ENCODE data around the gene MTUS2.

Gene MTUS2

DNA sequence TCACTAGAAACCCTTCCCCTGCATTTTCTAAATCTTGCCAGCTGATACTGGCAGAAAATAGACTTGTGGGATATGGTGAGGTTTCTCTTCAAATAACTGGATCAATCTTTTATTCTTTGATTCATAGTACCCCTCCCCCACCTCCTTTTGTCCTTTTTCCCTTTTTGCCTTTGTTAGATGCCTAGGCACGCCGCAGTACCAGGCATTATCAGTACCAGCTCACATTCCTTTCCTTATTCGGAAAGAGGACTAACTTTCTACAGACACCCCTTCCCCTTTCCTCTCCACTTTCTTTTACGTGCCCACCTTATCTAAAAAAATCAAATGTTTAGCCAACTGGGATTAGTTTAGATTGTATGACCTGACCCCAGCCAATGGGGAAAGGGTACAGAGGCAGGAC, 226.4 kb downstream of the MTUS2 start:
- no peak for DNase-seq

DNA sequence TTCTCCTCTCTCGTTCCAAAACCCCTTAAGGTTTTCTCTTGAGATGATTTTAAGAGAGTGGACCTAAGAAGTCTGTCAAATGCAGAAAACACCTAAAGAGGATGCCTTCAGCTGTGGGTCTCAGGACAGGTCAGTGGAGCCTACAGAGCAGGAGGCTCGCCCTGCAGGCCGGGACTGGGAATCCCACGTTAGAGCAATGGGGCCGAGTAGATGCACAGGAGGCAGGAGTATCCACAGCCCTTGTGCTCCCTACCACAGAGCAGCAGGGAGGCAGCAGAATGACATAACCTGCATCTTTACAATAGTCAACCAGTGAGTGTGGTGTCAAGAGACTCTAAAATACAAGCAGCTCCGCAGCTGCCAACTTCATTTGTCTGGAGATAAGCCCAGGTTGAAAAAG, 229.4 kb downstream of the MTUS2 start:
- no peak for DNase-seq

DNA sequence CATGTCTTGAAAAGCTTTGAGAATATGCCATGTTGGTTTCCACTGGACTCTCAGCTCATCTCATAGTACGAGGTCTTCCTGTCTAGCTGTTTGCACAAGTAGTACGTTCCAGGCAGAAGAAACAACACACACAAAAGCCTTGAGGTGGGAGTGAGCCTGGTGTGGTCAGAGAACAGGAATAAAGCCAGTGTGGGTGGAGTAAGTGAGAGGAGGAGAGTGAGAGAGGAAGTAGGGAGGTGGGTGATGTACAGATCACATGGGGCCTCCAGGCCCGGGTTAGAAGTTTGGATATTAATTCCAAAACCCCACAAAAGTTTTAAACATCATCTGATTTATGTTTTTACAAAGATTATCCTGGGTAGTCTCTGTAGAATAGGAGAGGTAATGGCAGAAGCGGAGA, 230.6 kb downstream of the MTUS2 start:
- DNase-seq = no peak

DNA sequence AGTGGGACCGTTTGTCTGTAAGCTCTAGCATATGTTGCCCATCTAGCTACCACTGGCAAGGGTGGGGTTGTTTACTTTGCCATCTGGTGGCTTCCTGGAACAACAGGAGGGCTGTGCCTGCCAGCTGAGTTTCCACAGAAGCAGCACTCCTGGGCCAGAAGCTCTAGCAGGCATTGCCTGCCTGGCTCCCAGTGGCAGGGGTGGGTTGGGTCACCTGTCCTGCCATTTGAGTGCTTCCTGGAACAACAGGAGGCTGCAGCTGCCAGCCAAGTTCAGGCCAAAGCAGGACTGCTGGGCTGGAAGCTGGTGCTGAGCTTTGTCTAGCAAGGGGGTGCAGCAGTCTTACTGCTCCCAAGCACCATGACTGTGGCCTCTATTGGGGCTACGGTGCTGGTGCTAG, 239.7 kb downstream of the MTUS2 start:
- no peak for DNase-seq

DNA sequence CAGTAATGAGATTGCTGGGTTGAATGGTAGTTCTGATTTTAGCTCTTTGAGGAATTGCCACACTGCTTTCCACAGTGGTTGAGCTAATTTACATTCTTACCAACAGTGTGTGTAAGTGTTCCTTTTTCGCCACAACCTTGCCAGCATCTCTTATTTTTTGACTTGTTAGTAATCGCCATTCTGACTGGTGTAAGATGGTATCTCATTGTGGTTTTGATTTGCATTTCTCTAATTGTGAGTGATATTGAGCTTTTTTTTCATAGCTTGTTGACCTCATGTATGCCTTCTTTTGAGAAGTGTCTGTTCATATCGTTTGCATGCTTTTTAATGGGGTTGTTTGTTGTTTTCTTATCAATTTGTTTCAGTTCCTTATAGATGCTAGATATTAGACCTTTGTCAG, 245.0 kb downstream of the MTUS2 start:
- no peak for DNase-seq

DNA sequence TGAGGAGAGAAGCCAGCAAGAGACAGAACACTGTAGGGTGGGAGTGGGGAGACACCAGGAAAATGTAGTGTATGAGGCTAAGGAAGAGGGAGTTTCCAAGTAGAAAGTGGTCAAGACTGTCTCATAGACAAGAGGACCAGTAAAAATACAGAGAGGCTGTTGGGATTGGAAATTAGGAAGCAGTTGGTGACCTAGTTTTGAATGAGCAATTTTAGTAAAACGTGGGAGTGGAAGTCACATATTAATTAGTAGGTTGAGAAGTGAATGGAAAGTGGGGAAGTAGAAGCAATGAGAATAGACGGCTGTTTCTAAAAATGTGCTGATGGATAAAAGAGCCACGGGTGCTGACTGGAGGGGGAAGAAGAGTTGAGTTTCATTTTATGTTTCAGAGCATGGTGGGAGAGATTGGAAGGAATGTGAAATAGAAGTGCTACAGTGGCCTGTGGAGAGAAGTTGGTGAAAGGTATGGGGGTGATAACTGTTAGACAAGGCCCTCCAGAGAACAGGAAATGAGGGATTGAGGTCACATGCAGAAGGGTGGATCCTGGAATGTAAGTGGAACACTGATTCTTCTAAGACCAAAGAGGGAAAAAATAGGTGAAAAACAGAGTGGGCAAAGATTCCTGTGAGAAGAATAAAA, 247.3 kb downstream of the MTUS2 start:
- DNase-seq = no peak

DNA sequence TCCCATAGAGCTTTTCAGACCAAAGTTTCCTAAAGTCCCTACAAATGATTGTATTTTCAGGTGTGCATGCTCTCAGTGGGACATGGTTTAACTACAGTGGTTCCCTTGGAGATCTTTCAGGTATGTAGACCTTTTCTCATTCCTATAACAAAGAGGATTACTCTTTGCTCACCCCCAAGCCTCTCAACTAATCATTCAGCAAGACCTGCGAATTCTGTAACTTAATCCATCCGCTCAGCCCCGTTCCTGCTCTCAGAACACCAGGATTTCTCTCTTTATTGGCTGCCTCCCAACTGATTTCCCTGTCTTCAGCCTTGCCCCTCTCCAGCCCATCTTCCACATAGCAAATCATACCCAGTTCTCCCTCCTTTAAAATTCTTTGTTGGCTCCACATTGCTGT, 253.6 kb downstream of the MTUS2 start:
- no peak for DNase-seq

DNA sequence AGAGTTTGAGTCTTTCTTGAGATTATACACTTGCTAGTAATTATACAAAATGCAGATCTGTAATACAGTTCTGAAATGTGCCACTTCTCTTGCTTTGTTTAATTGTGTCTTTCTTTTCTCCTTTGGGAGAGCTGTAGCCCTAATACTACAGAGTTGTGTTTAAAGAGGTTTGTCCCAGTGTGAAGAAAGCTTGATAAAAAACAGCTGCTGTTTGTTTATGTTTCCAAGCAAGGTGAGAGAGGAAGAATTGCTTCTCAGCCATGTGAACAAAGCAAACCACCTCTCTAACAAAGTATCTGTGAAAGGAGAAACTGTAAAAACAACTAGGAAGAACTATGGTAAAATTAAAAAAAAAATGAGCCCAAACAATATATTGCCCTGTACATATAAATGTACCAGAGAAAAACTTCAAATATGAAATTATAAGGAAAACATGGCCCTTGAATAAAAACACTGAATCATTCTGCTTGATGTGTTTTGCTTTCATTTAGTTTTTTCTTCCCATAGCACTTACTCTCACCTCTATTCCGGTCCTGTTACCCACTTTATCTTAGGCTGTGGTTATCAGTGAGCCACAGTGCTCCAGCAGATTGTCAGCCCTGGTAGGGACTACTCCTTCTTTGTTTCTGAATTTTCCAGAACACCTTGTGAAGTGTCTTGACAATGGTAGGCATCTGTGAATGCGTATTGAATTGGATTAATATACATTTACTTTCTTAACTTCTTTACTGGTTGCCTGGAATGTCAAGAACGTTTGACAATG, 257.1 kb downstream of the MTUS2 start:
- DNase-seq = no peak

DNA sequence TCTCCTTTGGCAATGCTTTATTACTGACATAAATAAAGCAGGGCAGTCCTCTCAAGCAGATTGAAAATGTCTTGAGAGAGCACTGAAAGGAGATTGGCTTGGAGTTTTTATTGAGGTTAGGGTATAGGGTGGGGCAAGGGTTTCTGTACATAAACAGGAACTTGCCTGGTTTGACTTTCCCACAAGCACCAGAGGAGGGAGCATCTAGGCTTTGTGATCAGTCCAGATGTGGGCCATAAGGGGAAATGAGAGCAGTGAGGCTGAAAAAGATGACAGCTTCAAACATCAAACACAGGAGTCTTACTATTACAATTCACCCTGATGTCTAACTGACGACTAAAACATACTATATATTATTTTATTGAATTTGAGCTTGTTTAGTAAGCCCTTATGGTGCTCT, 260.9 kb downstream of the MTUS2 start:
- DNase-seq = peak; percentile 1

DNA sequence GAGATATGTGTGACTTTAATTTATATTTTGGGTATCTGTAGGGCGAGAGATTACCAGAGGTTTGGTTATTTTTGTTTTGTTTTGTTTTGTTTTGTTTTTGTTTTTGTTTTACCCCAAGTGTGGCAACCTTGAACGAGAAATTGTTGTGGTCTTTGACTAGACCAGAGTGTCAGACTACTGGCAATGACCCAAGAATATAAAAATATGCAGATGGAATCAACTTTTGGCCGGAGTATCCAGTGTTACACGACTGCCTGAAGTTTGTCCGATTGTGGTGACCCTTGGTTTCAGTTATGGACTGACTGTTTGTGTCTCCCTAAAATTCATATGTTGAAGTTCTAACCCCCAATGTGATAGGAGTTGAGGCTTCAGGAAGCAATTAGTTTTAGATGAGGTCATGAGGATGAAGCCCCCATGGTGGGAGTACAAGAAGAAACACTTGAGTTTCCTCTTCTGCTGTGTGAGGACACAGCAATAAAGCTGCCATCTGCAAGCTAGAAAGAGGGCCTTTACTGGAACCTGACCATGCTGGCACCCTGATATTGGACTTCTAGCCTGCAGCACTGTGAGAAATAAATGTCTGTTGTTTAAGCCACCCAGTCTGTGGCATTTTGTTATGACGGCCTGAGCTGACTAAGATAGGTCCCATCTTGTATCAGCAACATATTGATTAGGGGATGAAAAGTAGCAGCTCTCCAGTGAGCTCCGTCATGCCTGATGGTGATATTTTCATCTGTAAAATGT, 261.7 kb downstream of the MTUS2 start:
- no peak for DNase-seq

DNA sequence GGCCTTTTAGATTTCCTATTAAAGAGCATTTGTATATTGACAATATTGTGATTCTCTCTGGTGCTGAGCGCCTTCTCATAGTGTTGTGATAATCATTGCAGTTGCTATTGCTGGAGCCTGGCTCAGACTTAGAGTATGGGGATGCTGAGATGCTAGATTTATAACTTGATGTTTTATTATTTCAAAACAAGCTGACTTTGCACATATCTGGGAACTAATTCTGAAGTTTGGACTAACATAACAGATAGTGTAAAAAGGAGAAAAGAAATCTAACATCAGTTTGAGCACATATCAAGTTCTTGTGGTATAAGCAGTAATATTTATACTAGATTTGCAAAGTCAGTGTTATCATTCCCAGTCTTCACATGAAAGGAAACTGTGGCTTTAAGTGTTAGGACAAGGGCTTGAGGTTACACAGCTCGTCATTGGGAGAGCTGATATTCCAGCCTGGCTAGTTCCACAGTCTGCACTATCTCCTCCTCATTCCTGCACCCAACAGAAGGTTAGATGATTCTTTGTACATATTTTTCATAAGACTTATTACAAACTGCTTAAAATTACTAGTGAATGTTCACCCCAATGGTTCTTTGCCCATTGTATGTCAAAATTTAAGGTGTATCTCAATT, 279.8 kb downstream of the MTUS2 start:
- DNase-seq = no peak

DNA sequence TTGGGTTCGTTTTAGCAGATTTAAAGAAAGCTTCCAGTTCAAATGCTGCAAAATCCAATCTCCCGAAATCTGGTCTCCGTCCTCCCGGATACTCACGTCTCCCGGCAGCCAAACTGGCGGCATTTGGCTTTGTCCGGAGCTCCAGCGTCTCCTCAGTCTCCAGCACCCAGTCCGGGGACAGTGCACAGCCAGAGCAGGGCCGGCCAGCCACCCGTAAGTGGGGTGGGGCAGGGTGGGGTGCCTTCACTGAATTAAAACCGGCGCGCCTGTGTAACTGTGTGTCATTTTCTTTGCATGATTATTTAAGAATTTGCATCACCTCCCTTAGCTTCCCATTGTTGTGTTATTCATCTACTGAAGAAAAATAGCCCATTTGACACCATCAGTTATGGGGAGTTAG, 280.6 kb downstream of the MTUS2 start:
- DNase-seq = no peak

DNA sequence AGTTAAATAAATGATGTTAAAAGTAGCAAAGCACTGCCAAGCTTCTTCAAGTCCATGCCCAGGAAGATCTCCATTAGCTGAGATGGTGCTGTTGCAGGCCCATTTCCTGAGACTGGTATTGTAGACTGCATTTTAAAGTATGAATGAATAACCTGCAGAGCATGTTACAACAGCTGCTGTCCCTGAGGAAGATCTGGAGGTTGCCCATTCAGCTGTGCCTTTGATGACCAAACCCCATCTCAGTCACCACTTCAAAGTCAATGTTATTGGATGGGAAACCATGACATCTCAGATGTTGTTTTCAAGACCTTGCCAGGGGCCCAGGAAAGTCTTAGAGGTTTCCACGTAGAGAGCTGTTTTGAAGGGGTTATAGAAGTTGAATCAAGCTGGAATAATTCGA, 281.3 kb downstream of the MTUS2 start:
- no peak for DNase-seq

DNA sequence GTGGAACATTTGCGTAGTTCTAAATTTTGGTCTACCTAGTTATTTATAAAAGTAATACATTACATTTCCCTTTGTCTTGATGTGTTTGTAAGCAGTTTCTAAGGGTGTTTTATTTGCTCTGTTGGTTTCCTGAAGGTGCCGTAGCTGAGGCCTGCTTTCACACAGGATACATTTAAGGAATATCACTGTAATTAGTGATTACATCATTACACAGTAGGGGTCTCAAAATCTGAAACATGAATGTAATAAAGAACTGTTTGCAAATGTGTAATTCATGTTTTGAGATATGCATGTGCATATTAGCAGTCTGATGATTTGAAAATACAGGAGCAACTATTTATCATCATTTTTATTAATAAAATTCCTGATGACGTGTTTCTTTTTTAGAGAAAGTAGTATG, 281.8 kb downstream of the MTUS2 start:
- DNase-seq = no peak

DNA sequence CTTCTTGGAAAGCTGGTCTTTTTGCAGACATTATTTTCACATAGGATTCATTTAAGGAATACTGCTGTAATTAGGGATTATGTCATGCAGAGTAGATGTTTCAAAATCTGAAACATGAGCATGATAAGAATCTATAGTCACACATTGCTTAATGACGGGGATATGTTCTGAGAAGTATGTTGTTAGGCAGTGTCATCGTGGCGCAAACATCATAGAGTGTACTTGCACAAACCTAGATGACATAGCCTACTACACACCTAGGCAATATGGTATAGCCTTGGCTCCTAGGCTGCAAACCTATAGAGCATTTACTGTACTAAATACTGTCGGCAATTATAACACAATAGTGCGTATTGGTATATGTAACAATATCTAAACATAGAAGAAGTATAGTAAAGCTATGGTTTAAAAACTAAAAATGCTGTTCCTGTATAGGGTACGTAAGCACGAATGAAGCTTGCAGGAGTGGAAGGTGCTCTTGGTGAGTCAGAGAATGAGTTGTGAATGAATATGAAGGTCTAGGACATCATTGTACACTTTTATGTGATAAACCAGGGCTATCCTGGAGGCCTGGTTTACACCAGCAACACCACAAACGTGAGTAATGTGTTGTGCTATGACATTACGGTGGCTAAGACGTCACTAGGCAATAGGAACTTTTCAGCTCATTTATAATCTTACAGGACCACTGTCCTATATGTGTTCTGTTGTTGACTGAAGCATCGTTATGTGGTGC, 283.1 kb downstream of the MTUS2 start:
- DNase-seq = no peak

DNA sequence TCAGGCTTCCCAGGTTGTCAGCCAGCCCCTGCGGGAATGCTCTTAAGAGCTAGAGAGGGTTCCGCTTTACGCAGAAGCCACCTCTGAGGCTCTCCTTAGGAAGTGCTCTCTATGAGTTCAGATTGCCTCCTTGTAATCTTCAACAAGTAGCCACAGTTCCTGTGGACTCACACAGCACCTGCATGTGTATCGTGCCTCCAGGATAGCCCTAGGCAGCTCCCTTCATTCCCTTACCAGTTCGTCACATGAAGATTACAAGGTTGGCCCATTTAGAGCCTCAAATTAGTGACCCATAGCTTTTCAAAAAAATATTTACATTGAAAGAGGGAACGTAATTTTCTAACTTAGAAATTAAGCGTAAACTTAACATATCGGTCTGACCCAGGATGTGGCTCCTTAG, 284.3 kb downstream of the MTUS2 start:
- DNase-seq = no peak

DNA sequence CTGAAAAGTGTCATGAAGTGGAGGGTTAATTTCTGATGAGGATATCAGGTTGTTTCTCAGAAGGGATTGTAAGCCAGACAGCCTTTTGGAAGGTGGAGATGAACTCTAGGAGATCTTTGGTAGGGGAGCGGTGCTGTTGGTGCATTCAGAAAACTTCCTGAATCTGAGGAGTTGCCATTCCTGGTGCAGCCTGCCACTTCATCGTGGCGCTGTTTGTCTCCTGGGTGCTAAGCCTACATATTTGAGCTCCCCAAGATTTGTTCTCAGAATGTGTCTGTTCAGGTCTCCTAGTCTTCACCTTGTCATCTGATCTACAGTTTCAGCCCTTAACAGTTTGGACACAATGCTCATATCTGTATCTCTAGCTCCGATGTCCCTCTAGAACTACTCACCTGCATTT, 285.6 kb downstream of the MTUS2 start:
- DNase-seq = no peak

DNA sequence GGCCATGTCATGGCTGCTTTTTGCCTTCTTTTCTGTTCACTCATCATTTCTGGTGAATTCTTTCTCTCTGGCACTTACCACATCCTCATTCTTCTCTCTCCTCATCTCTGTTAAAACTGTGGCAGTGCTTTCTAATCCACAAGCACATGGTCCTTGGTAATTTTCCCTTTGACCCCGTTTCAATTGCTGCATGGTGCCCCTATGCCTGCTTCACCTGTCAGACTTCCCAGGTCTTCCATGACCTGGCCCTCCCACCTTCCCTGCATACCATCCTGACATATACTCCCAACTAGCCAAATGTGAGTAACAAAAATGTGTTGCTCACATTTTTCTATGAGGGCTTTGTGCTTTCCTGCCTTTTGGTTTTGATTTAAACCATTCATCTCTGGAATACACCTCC, 286.5 kb downstream of the MTUS2 start:
- DNase-seq = no peak

DNA sequence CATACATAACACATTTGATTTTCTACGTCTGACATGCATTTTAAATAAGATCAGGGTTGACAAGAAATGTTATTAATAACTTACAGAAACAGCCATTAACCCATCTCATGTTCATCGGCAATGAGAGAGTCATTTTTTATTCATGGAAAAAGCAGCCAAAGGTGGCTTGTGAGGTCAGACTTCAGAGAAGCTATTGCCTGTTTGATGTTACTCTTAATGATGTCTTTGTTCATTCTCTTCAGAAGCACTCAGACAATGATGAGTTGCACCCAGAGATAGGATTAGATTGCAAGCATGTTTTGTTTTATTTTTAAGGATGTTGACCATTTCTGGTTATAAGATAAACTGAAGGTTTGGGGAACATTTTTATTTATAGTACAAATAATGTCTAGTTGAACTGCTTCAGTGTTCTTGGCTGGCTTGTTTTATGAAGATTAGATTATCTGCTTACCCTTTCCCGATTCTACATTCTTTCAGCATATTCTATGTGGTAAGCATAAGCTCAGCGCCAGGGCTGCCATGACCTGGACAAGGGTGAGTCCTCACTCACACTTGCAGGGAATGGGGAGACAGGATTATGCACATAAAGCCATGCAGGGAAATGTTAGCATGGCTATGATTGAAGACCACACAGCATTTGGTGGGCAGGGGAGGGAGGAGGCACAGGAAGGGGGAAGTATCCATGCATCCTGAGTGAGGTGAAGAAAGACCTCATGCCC, 288.1 kb downstream of the MTUS2 start:
- no peak for DNase-seq

DNA sequence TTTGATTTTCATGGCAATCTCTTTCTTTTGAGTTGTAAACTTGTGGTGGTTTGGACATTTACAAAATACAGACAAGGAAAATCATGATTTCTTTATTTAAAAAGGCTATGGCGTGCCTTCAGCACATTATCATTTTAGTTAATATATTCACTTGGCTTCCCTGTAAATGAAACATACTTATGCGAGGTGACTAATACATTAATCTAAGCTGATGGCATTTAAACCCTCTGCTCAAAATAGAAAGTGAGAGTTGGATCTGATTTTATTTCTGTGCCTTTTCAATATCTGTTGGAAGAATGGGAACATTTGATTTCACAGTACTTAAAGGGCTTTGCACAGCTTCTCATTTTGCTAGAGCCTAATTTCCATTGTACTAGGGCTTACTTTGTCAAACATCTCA, 289.8 kb downstream of the MTUS2 start:
- no peak for DNase-seq

DNA sequence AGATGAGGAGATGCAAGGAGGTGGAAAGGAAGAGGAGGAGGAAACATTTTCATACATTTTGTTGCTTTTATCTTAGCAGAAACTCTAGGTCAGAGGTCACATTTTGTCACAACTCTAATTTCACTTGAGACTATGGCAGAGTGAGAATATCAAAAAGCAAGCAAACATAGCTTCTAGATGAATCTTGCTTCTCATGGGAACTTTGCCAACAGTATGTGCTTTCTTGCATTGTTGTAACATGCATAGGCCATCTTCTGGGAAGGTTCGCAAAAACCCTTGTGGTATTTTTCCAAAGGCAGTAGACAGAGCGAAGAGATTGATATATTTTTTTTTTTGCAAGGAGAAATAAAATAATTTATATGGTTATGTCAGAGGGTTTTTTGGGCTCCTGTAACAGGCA, 291.3 kb downstream of the MTUS2 start:
- DNase-seq = no peak

DNA sequence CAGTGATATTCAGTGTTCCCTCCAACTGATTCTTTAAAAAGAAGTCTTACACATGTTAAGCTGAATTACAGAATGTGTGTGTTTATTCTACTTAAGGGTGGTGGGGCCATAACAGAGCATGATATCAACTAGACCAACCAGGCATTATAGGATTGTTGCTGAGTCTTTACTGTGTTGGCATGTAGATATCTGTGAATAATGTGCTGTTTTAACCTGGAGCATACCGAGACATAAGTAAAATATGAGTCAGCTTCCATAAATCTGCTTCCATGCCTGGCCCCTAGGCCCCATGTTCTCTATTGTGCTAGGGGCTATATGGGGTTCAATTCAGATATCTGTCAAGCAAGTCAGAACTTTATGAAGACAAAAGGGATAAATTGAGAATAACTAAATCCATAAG, 295.7 kb downstream of the MTUS2 start:
- no peak for DNase-seq

Data from hematopoietic multipotent progenitor cell treated with erythropoietin and hydrocortisone succinate and interleukin-3 and kit ligand, for 8 days (in vitro differentiated cells).